GDM1 (cell line): Measurements from ENCODE around the gene KCNQ1.

Experiments
- DNase-seq: peaks from one replicate; lab custom pipeline; 2025; lab: John Stamatoyannopoulos, UW

The KCNQ1 gene

DNA sequence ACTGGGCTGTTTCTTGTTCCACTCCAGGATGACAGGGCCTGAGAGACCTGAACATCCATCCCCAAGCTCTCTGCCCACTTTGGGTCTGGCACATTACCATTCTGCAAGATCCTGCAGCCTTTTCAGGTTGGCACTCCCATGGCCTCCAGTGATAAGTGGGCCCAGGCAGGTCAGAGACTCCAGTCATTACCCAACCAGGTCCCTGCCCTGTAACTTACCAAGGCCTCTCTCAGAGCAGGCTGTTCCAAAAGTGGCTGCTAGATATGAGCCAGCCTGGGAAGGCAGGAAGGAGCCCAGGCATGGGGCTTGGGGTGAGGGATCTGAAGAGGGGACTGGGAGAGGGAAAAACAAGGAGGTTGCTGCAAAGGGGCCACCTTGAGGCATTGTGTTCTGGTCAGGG is 219.1 kb downstream of the KCNQ1 start:
- no peak for DNase-seq

DNA sequence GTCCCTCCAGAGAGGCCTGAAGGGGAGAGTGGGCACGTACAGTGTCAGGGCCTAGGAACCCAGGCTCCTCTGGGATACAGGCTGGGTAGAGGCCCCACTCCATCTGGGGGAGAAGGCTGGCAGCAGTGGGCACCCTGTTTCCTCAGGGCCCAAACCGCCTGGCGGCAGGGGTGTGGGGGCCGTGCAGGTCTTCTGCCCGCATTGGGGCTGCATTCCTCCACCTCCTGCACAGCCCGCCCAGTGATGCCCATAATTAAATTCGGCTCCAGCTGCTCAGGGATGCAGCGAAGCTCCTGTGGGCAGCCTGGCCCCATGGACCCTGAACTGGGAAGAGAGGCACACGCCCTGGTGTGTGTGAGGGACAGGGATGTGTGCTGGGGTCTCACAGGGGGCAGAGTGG is 219.6 kb downstream of the KCNQ1 start:
- DNase-seq: no peak

DNA sequence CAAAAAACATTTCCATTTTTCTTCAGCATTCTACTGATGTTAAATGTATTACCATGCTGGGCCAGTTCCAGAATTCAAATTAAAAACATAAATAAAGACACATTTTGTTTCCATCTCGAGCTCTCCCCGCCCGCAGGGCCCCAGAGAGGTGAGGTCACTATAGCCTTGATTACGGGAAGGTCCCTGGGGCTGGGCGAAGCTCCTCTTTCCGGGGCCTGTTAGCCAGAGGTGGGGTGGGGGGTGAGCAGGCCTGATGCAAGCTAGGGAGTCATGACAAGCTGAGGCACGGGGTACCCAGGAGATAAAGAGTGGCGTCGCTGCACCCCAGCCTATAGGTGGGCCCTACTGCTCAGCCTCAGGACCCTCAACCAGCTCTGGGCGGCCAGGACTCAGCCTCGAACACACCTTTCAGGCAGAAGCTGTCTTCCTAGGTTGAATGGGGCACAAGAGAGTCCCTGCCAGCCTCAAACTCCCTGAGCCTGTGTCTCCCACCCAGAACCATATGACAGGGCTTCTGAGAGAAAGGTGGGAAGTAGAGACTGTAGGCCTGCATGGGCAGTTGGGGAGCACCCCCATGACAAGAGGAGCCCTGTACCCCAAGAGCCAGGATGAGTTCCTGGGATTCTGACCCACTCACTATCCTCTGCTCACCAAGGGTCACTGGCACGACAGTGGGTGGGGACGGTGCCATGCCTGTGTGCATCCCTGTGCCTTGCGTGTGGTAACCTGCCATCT is 220.2 kb downstream of the KCNQ1 start:
- no peak for DNase-seq

DNA sequence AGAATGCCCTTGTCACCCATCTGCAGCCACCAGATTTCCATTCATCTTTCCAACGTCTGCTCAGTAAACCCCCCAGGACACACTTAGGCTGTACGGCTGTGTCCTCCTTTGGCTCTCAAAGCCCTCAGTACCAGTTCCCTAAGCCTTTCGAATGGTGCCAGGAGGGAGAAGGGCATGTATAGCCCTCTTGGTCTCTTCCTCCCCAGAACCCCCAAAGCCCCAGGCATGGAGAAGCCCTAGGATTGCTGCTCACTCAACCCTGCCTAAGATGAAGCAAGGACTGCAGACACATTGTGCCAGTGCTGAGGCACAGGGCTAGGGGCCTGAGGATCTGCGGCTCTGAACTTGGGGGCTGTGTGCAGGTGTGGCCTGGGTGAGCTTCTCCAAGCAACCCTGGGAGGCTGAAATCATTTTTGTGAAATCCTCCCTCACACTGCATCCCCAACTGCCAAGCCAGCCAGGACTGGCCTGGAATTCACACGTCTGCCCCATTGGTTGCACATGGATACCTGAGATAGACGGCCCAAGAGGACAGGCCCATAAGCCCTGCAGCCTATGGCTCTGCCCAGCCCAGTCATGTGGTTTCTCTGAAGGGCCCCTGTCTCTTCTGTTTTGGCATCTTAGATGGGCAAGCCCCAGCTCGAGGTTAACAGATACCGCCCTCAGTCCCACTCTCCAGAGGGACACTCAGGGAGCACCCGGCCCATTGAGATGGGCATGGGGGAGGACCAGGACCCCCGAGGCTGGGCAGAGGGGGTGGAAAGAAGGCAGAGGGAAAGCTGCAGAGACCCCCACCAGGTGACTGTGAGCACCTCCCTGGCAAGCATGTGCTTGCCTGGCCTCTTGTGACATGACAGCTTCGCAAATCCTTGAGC is 221.0 kb downstream of the KCNQ1 start:
- no peak for DNase-seq

DNA sequence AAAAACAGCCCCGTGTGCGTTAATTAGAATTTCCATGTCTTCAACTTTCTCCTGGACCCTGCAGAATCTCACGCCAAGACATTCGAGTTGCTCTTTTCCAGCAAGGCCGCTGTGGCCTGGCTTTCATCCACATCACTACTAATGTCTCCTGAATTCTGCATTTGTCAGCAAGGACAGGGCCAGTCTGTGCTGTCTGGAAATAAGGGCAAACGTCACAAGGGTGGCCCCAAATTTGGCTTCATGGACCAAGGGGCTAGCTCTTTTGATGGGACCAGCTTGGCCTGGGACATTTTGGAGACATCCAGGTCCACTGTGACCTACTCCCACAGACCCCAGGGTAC is 221.6 kb downstream of the KCNQ1 start:
- no peak for DNase-seq

DNA sequence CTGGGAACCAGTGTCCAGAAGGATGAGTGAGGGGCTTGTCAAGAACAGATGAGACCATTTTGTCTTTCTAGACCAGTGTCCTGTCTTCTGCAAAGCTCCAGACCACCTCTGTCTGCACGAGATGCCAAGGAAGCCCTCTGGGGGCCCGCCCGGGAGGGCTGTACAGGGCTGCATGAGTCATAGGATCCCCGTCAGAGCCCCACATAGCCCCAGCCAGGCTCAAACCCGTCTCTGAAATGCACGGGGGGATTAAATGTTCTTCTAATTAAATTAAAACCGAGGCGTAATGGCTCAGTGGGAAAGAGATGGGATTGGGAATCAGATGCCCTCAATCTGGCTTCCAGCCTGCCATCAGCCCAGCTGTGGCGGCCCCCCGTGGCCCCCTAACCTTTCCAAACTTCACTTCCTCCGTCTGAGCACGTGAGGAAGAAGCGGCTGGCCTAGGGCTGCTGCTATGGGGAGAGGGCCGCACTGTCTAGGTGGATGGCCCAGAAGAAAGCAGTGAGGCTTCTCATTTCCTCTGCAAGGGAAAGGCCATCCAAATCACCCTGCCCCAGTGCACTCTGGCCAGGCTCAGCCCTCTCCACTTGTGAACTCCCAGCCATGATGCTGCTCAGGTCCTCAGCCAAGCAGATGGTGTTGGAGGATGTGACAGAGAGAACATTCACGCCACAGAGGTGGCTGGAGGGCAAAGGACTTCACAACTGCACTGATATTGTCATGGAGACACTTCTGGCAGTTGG is 222.2 kb downstream of the KCNQ1 start:
- no peak for DNase-seq

DNA sequence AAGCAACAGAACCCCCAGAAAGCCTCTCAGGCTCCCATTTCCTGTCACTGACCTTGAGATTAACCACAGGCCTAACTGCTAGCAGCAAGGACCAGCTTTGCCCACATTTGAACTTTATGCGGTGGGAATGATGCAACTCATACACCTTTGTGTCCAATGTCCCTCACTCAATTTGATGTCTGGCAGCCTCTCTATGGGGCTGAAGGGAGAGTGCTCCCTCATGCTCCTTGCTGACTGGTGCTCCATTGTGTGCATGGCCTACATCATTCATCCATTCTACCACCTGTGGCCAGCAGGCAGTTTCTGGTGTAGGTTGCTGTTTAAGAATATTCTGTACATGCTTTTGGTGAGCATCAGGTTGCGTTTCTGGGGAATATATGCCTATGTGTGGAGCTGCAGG is 223.1 kb downstream of the KCNQ1 start:
- DNase-seq: no peak

DNA sequence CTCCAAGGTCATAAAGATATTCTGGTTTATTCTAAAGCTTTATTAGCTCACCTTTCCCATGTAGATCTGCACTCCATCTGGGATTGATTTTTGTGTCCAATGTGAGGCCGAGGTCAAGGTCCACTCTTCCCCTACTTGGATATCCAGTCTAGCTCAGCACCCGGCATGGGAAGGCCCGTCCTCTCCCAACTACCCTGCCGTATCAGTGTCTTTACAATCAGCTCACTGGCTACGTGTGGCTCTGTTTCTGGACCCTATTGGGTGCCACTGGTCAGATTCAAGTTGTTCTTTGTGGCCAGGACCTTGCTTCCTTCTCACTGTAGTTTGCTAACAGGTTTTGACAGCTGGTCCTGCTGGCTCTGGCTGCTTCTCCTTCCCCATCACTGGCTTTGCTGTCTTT is 224.1 kb downstream of the KCNQ1 start:
- DNase-seq: no peak

DNA sequence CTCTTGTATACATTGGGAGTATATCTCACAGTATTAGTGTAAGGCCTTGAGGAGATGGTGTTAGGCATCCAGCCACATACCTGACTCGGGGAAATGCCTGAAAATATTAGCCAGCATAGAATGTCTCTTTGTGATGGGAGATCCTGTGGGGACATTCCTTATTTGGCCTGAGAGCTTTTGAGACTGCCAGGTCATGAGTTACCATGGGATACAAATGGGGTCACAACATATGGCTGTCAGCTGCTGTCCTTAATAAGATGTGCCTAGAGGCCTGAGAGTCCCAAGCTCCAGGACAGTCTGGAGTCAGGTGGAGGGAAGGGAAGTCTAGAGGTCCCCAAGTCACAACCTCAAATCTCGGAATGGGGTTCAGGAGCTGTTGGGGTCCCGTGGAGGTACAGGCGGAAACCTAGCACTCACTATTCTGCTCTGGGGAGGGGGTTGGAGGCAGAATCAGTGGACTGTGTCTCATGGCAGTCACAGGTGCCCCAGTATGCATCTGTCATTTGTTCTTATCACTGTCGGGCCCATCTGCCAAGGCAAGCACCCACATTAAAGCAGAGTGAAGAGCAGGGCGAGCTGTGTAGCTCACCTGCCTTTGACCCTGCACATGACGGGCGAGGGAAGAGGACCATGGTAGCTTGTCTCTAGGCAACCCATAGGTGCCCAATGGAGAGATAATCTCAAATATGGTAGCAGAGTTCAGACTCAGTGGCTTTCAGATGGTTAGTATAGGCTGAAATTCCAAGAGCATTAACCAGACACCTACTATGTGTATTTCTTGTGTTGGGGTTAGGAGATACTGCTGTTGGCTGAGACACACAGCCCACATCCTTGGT is 225.0 kb downstream of the KCNQ1 start:
- DNase-seq: no peak

DNA sequence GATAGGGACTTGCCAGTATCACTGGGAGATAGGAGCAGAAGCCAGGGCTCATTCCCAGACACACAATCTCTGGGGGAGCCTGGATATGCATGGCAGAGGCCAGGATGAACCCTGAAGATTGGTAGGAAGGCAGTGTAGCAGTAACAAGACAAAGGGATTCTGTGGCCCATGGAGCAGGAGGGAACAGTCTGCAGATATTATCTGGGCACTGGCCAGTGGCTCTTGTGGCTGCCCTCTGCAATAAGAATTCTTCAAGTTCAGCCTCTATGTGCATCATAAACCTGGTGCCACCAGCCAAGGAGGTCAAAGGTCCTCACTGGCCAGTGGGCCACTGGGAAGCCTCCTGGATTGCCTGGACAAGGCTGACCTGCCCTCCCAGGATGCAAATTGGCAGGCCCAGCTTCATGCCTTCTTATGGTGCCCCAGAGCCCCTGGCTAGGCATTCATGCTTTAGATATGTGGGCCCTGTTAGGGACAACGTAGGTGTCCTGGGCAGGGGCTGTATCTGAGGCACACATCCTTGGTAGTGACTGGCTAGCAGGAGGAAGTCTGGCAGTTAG is 225.8 kb downstream of the KCNQ1 start:
- no peak for DNase-seq

DNA sequence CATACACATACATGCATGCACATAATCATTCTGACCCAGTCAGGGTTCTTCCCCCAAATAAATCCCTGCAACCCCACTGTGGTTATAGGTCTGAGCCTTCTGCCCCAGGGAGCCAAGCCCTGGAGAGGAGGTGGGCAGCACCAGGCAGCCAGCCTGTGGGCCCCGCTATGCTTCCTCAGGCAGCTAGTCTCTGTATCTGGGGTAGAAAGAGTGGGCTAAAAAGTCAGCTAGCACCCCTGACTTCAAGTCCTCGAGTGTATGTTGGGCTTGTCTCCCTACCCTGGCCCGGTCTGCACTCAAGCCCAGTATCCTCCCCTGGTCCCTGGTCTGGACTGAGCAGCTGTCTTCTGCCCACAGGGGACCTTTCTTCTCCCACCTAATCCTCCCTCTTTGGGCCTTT is 226.9 kb downstream of the KCNQ1 start:
- DNase-seq: no peak

DNA sequence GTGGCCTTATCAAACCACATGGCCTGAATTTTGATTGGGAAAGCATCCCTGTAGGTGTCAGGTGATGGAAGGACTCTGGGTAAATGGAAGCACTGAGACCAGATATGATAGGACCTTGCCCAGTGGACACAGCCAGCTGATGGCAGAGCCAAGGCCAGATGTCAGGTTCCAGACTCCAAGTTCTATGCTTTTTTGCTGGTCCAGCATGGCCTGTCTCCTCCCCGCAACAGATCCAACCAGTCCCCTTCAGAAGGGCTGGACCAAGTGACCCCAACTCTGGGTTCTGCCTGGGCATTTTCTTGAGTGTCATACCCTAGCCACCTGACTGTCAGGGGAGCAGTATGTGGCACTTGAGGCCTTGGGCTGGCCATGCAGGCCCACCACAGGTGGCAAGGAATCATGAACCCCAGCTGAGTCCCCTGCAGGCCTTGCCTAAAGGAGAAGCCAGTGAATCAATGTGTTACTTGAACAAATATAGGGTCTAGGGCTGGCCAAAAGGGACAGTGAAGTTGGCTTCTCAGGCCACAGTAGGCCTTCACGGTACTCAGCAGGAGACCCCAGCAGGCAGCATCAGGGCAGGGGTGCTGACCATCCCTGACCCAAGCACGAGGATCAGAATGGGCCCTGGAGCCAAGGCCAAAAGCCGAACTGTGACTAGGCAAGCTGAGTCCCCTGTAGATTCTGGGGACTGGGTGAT is 227.9 kb downstream of the KCNQ1 start:
- DNase-seq: no peak

DNA sequence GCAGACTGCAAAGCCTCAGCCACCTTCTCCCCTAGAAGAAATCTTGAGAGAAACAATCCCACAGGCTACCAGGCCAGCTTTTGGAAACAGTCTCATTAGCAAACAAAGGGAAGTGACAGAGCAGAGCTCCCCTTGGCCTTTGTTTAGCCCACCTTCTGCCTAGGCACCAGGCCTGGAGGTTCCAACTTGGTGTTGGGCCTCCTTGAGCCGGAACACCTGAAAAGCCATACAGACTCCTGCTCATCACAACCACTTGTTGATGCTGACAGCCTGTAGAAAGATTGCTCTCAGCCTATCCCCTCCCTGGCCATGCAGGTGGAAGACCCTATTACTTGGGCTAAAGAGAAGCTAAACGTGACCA is 228.4 kb downstream of the KCNQ1 start:
- no peak for DNase-seq

DNA sequence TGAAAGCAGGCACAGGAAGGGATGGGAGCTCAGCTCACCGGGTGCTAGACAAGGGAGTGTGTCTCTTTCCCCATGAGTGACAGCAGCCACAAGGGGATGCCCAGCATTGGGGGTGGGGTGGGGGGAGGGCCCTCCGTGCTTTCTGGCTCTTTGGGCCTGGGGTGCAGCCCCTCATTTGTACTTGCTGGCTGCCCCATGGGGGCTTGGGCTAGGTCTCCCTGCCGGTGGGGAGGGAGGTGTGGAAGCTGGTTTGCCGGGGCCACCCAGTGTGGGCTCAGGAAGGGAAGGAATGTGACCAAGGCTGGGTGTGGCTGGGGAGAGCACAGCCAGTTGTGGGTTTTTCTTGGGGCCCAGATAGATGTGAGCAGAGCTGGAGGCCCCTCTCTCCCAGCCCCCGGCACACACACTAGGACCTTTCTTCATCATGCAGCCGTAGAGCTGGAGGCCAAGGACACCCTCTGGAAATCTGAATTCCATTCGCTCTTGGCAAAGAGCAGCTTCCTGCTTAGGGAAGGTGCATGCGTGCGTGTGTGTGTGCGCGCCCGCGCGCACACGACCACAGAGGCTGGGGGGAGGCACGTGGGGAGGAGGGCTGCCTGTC is 229.2 kb downstream of the KCNQ1 start:
- DNase-seq: no peak

DNA sequence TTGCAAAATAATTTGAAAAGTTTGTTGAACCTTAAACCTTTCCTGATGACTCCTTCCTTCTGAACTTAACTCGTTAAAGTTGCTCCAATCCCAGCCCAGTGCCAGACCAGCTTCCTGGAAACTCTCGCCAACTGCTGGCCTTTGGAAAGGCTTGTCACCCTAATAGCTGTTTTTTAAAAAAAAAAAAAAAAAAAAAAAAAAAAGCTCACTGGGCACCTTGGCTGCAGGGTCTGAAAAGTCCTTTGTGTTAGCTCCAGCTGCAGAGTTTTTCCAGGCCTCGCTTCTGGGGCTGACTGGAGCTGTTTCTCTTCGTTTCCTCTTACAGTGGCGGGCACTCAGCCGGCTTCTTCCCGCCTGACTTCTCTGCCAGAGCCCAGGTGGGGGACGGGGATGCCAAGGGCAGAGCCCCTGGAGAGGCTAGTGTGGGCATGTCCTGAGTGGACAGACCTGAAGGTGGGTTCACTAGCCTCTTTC is 229.9 kb downstream of the KCNQ1 start:
- no peak for DNase-seq

DNA sequence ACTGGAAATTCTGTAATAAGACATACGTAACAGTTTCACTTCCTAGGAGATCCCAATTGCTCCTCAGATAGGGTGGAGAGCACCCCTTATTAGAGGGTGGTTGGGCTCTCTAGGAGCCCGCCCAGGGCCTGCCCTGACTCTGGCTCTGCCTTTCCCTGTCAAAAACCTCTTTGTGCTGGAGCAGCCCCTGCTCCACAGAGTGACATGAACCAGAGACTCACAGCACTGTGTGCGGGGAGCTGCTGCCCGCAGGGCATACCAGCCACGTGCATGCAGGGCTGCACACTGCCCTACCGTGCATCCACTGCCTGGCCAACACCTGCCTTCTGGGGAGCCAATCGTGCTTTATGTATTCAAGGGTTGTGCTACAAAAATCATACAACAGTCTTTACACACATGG is 230.7 kb downstream of the KCNQ1 start:
- DNase-seq: no peak

DNA sequence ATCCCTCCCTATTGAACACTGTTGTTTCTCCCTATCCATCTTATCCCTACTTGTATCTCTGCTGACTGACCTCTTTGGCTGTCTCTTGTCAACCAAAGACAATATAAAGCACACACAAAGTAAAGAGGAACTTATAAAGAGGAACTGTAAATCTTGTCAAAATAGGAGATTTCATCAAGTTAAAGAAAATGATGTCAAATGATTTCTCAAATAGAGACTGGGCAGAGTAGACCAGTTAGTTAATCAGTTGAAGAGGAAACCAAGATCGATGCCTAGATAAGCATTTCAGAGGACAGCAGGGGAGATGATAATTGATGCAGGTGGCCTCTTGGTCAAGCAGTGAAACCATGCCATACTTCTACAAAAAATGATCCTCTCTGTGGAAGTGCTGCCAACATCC is 232.3 kb downstream of the KCNQ1 start:
- DNase-seq: no peak

DNA sequence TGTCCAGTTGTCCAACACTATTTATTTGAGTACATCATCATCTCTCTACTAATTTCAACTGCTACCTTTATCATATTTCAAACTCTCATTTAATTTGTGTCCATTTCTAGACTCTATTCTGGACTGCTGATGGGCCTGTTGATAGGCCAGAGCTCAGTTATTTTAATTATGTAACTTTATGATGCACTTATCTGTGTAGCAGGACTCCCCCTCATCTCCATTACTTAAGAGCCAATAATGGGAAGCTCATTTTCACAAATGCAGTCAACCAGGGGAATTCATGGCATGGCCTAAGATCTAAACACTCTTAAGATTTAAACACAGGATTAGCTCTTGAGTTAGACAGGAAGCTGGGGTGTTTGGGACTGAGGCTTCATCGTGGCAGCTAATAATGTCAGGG is 233.6 kb downstream of the KCNQ1 start:
- no peak for DNase-seq

DNA sequence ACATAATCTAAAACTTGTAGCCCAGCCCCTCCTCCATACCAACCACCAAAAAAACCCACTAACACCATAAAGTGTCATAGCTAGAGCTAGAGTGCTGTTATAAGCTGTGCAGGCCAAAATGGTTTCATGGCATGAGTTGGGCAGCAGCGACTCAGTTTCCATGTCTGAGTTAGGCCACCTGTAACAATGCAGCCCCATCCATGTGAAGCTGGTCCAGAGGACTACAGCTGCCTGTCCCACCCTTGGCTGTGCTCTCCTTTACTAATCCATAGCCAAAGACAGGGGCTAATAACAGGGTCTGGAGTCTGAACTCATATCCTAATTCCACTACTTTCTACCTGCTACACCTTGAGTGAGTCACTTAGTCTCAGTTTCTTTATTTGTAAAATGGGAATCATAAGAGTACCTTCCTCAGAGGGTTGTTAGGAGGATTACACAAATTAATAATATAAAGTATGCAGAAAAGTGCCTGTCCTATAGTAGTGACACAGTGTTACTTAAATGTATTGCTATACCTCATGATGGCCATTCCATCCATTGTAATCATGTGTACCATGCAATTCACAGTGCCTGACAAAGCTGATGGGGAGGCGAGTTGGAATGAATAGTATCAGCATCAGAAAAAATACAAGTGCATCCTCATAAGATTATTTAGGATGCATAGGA is 234.3 kb downstream of the KCNQ1 start:
- no peak for DNase-seq
